PC-3 (cell line): ENCODE measurements around the gene NAV2. TPM values are rescaled to one million over a fixed set of nuclear protein-coding genes. Genes with fewer than 3 reads are reported as not detected.

Source experiments
- ATAC-seq: fragments of 200-7000 bp; cut with Tn5 transposase; 2 replicates; pipeline ENCODE4 v1.9.1; 2020; ENCODE audit warnings: mild to moderate bottlenecking, moderate library complexity
- BruUV-seq: library from RNA; stranded (reverse); fragments of 400-500 nt; replicated peaks from 2 replicates; lab custom pipeline; 2021; lab: Mats Ljungman, UMichigan
- CTCF ChIA-PET: fragments of 300-600 bp; sonication (Branson Sonifier 250); formaldehyde crosslinking; loops from one replicate; lab custom pipeline; 2022; ENCODE audit warnings: antibody characterized with exemption; lab: Charles Lee
- POLR2A ChIA-PET: fragments of 300-600 bp; sonication (Branson Sonifier 250); formaldehyde crosslinking; loops from one replicate; lab custom pipeline; 2022; ENCODE audit warnings: antibody characterized with exemption; ENCODE audit not compliant: unreplicated experiment; lab: Charles Lee
- DNase-seq: peaks from one replicate; pipeline ENCODE4 v3.0.0-alpha.2; 2015
- H2AFZ ChIP-seq: fragments of 300-600 bp; sonication (generic); 2 replicates; pipeline ENCODE4 v1.6.0; 2016; ENCODE audit warnings: antibody characterized with exemption, low read length
- H3F3A ChIP-seq: fragments of 300-600 bp; sonication (generic); one replicate; pipeline ENCODE4 v1.6.0; 2017; ENCODE audit warnings: antibody characterized with exemption, low read length, control low read depth, mild to moderate bottlenecking; ENCODE audit not compliant: unreplicated experiment
- H3K27ac ChIP-seq: fragments of 300-600 bp; sonication (generic); 2 replicates; pipeline ENCODE4 v1.5.1; 2016; ENCODE audit warnings: mild to moderate bottlenecking, low read length
- H3K27me3 ChIP-seq: fragments of 300-600 bp; sonication (generic); 2 replicates; pipeline ENCODE4 v1.6.1; 2016; ENCODE audit warnings: low read length, mixed read lengths
- H3K36me3 ChIP-seq: fragments of 300-600 bp; sonication (generic); 2 replicates; pipeline ENCODE4 v1.6.1; 2016; ENCODE audit warnings: low read depth, mixed run types, low read length, mixed read lengths
- H3K4me1 ChIP-seq: fragments of 300-600 bp; sonication (generic); 2 replicates; pipeline ENCODE4 v1.5.1; 2016; ENCODE audit warnings: low read length; ENCODE audit not compliant: insufficient read depth
- H3K4me2 ChIP-seq: fragments of 300-600 bp; sonication (generic); 2 replicates; pipeline ENCODE4 v1.6.0; 2016; ENCODE audit warnings: low read length
- H3K4me3 ChIP-seq: fragments of 300-600 bp; sonication (generic); 2 replicates; pipeline ENCODE4 v1.5.1; 2016; ENCODE audit warnings: mild to moderate bottlenecking, low read length, mixed read lengths
- H3K79me2 ChIP-seq: fragments of 300-600 bp; sonication (generic); 2 replicates; pipeline ENCODE4 v1.6.1; 2017; ENCODE audit warnings: low read length, mixed read lengths
- H3K9ac ChIP-seq: fragments of 300-600 bp; sonication (generic); 2 replicates; pipeline ENCODE4 v1.6.0; 2016; ENCODE audit warnings: mild to moderate bottlenecking, low read length
- H3K9me2 ChIP-seq: fragments of 300-600 bp; sonication (generic); replicated peaks from 2 replicates; pipeline ENCODE4 v1.6.1; 2016; ENCODE audit warnings: mixed run types, low read length, mixed read lengths
- H3K9me3 ChIP-seq: fragments of 300-600 bp; sonication (generic); 2 replicates; pipeline ENCODE4 v1.6.1; 2016; ENCODE audit warnings: low read length, mixed read lengths
- H4K20me1 ChIP-seq: fragments of 300-600 bp; sonication (generic); 2 replicates; pipeline ENCODE4 v1.6.1; 2016; ENCODE audit warnings: low read length, mixed read lengths
- EZH2 ChIP-seq: fragments of 300-600 bp; sonication (generic); IDR thresholded peaks from one replicate; pipeline ENCODE4 v1.6.1; 2017; ENCODE audit warnings: antibody characterized with exemption, mild to moderate bottlenecking, low read length; ENCODE audit not compliant: unreplicated experiment
- EZH2phosphoT487 ChIP-seq: fragments of 300-600 bp; sonication (generic); IDR thresholded peaks from 2 replicates; pipeline ENCODE4 v1.6.1; 2018; ENCODE audit warnings: mild to moderate bottlenecking, antibody characterized with exemption, low read length, borderline replicate concordance
- intact Hi-C: fragments of 100-400 bp; cut with micrococcal nuclease; formaldehyde crosslinking; loops from 2 replicates; pipeline ENCODE4 v1.9.0; 2023
- total RNA-seq: library from RNA; depleted of rRNA; stranded (reverse); fragments of >200 nt; gene quantifications from 2 replicates; pipeline ENCODE4 v1.2.3, GENCODE V29; 2014
- TF ChIP-seq, protein P1 (sequence below): fragments of 300-600 bp; sonication (generic); conservative IDR thresholded peaks from 2 replicates; pipeline ENCODE4 v1.5.1; 2017; ENCODE audit warnings: antibody characterized with exemption, low read depth, mild to moderate bottlenecking, low read length

The NAV2 gene
- total RNA-seq, 1 experiment from 2014 or later = 10.4 TPM

DNA sequence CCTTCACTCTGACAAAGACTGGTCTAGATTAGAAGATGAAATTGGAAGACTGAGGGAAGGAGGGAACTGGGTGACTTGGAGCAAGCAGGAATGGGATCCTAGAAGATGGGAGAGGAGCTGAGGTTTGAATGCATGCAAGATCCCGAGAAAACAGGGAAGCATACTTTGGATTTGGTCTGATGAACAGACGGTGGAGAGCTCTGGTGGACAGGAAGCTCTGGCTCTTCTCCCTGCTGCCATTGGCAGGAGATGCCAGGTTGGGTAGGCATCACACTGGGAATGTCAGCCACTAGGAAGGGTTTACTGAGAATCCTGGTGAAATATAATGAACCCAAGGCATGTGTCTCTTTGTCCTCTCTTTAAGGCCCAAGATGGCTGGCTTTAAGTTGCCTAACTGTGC, 16.5 kb downstream of the NAV2 start:
- Histone ChIP-seq H3F3A (peaks cover 16% of the 10 kb centered on the region), H3K36me3 (peaks cover 5% of the 10 kb centered on the region; the same call in 1 of the 2 replicates), H3K27ac (no peak overlapping the region), H3K9me3 (no peaks in the 10 kb centered on the region), H3K9ac (no peak overlapping the region), H3K4me2 (no peak overlapping the region), H2AFZ (no peak overlapping the region), H3K79me2 (peaks cover 74% of the 10 kb centered on the region), H3K9me2 (no peaks in the 10 kb centered on the region), H4K20me1 (no peaks in the 10 kb centered on the region), H3K4me3 (no peak overlapping the region), H3K4me1 (peaks cover 25% of the 10 kb centered on the region), H3K27me3 (no peaks in the 10 kb centered on the region)
- BruUV-seq = no TSS peak
- TF ChIP-seq EZH2phosphoT487 = no peak
- TF ChIP-seq, protein P1, sequence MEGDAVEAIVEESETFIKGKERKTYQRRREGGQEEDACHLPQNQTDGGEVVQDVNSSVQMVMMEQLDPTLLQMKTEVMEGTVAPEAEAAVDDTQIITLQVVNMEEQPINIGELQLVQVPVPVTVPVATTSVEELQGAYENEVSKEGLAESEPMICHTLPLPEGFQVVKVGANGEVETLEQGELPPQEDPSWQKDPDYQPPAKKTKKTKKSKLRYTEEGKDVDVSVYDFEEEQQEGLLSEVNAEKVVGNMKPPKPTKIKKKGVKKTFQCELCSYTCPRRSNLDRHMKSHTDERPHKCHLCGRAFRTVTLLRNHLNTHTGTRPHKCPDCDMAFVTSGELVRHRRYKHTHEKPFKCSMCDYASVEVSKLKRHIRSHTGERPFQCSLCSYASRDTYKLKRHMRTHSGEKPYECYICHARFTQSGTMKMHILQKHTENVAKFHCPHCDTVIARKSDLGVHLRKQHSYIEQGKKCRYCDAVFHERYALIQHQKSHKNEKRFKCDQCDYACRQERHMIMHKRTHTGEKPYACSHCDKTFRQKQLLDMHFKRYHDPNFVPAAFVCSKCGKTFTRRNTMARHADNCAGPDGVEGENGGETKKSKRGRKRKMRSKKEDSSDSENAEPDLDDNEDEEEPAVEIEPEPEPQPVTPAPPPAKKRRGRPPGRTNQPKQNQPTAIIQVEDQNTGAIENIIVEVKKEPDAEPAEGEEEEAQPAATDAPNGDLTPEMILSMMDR = no peak
- TF ChIP-seq EZH2 = no peak
- DNase-seq = no peak
- no peak for ATAC-seq
- intact Hi-C loops = no loop called here
- ChIA-PET CTCF (no interaction called here), POLR2A (no interaction called here)

DNA sequence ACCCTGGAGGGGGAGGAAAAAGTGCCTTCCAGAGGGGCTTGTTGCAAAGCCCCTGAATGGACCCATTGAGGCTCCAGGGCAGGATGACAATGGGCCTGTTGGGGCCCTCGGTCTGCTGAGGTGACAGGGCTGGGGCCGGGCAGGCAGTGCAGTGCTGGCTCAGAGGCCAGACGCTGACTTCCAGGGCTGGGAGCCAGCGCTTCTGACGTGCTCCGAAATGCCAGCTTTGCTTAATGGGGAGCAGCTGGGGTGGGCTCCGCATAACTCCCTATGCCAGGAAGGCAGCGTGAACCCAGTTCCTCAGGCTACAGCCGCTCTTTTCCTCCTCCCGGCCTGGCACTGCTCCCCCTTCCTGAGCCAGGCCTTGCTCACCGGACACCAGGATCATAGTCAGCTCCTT, 17.7 kb downstream of the NAV2 start:
- peaks cover 74% of the 10 kb centered on the region for H3K79me2 ChIP-seq
- no peak overlapping the region for H3K4me3 ChIP-seq
- no peaks in the 10 kb centered on the region for H3K9me2 ChIP-seq
- peaks cover 12% of the 10 kb centered on the region for H3K4me1 ChIP-seq
- ChIA-PET POLR2A (no interaction called here), CTCF (no interaction called here)
- H3K9ac ChIP-seq = no peak overlapping the region
- no peak overlapping the region for H3K4me2 ChIP-seq
- H3K9me3 ChIP-seq = no peaks in the 10 kb centered on the region
- H3K27me3 ChIP-seq = no peaks in the 10 kb centered on the region
- DNase-seq (no peak), ATAC-seq (no peak)
- peaks cover 5% of the 10 kb centered on the region; the same call in 1 of the 2 replicates for H3K36me3 ChIP-seq
- no TSS peak for BruUV-seq
- intact Hi-C loops = no loop called here
- H4K20me1 ChIP-seq = no peaks in the 10 kb centered on the region
- H3K27ac ChIP-seq = no peak overlapping the region
- peaks cover 8% of the 10 kb centered on the region for H3F3A ChIP-seq
- H2AFZ ChIP-seq = no peak overlapping the region
- TF ChIP-seq EZH2 (no peak), EZH2phosphoT487 (no peak)
- TF ChIP-seq, protein P1 = no peak

DNA sequence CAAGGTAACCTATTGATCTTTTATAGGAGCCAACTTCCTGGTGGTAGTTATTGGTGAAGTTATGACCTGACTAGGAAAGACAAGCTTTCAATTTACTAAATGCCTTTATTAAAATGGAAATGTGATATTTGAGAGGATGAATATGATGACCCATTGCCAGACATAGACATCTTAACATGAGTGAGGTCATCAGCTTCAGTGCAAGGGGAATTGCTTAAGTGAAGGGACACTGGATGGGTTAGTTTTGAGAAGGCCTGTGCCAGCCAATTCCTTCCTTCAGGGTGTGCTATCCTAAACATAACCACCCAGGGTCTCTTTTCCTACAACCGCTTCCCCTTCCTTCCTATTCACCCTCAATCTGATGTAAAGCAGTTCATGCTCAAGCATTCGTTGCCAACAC, 21.5 kb downstream of the NAV2 start:
- no peaks in the 10 kb centered on the region for H4K20me1 ChIP-seq
- H3K27ac ChIP-seq = no peak overlapping the region
- no peaks in the 10 kb centered on the region for H3K9me2 ChIP-seq
- no peak for DNase-seq
- no peaks in the 10 kb centered on the region for H3F3A ChIP-seq
- no TSS peak for BruUV-seq
- no peaks in the 10 kb centered on the region for H3K36me3 ChIP-seq
- no peaks in the 10 kb centered on the region for H3K9me3 ChIP-seq
- H3K79me2 ChIP-seq = peaks cover 76% of the 10 kb centered on the region
- CTCF ChIA-PET = no interaction called here
- no peak overlapping the region for H3K4me3 ChIP-seq
- no peak overlapping the region for H2AFZ ChIP-seq
- POLR2A ChIA-PET = no interaction called here
- no peak overlapping the region for H3K4me2 ChIP-seq
- no peak overlapping the region for H3K9ac ChIP-seq
- ATAC-seq = no peak
- 0 out of 2 replicates have a peak, but pooled peaks cover 1% of the 10 kb centered on the region for H3K4me1 ChIP-seq
- intact Hi-C loops = no loop called here
- H3K27me3 ChIP-seq = no peaks in the 10 kb centered on the region
- TF ChIP-seq, protein P1 = no peak
- no peak for TF ChIP-seq EZH2phosphoT487
- no peak for TF ChIP-seq EZH2
